ENCODE results near the gene RPL22.

DNA sequence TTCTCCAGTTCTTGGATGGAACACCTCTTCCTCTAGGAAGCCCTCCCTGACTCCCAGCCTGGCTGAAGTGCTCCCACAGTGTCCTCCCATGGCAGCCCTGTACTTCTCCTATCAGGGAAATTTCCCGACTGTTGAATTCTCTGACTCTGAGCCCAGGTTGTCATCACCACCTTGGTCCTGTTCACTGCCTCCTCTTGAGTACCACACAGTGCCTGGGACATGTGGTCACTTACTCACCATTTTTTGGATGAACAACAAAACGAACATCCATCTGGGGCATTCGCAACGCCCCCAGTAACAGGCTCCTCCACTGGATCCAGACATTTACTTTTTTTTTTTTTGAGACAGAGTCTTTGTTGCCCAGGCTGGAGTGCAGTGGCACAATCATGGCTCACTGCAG, 56.7 kb downstream of the RPL22 start:
- TF ChIP-seq POLR2AphosphoS5 (IDR thresholded peaks at IDR 0.05; ENCODE audit: low read depth, low read length), result no peak
- no peak for TF ChIP-seq POLR2A (IDR thresholded peaks at IDR 0.05; ENCODE audit: low read depth, low read length)
- TF ChIP-seq TAF1 (IDR thresholded peaks at IDR 0.05; ENCODE audit: low read depth, low read length), result no peak
